Non-pigmented ciliary epithelial cell (primary cell): Measurements from ENCODE around the gene MTUS2.

Experiments
- DNase-seq: peaks from one replicate; pipeline ENCODE4 v3.0.0-alpha.2; 2010; ENCODE audit warnings: low read depth

The MTUS2 gene

GRCh38 chr13:28820099-28821051, at the start of gene MTUS2:
TSS of gene MTUS2 (plus strand) at chr13:28820339.
- DNase-seq = no peak

- no peak for DNase-seq
These were observed 41.6 kb upstream of the MTUS2 start for GRCh38 chr13:28778308-28779215.

- peak; percentile 32 for DNase-seq
These were observed 27.1 kb upstream of the MTUS2 start for GRCh38 chr13:28792992-28793391.

GRCh38 chr13:28794396-28794795, 25.7 kb upstream of the MTUS2 start:
- DNase-seq = no peak

GRCh38 chr13:28796938-28797257, 23.2 kb upstream of the MTUS2 start:
- no peak for DNase-seq

GRCh38 chr13:28805193-28805819, 14.8 kb upstream of the MTUS2 start:
- DNase-seq = no peak

GRCh38 chr13:28817204-28817603, 2.9 kb upstream of the MTUS2 start:
- no peak for DNase-seq

- DNase-seq = no peak
These were observed 951 bp upstream of the MTUS2 start for GRCh38 chr13:28819046-28819730.

GRCh38 chr13:28819735-28820098, 422 bp upstream of the MTUS2 start:
- DNase-seq = no peak

GRCh38 chr13:28822151-28822550, 2.0 kb downstream of the MTUS2 start:
- no peak for DNase-seq

- DNase-seq = no peak
These were observed 2.7 kb downstream of the MTUS2 start for GRCh38 chr13:28822801-28823200.

GRCh38 chr13:28825379-28825778, 5.2 kb downstream of the MTUS2 start:
- DNase-seq = no peak

- DNase-seq = no peak
These were observed 6.2 kb downstream of the MTUS2 start for GRCh38 chr13:28826368-28826767.

GRCh38 chr13:28830580-28830979, 10.4 kb downstream of the MTUS2 start:
- DNase-seq = no peak

- no peak for DNase-seq
These were observed 11.0 kb downstream of the MTUS2 start for GRCh38 chr13:28831117-28831516.

GRCh38 chr13:28837111-28837510, 17.0 kb downstream of the MTUS2 start:
- no peak for DNase-seq

- DNase-seq = no peak
These were observed 23.5 kb downstream of the MTUS2 start for GRCh38 chr13:28843639-28844038.

GRCh38 chr13:28849441-28849840, 29.3 kb downstream of the MTUS2 start:
- DNase-seq = no peak

GRCh38 chr13:28850226-28850625, 30.1 kb downstream of the MTUS2 start:
- DNase-seq = no peak

- no peak for DNase-seq
These were observed 31.3 kb downstream of the MTUS2 start for GRCh38 chr13:28851422-28851821.

- DNase-seq = no peak
These were observed 34.5 kb downstream of the MTUS2 start for GRCh38 chr13:28854657-28855056.

GRCh38 chr13:28856287-28856686, 36.1 kb downstream of the MTUS2 start:
- no peak for DNase-seq
